ENCODE data around the gene FAM13B. TPM values are rescaled to one million over a fixed set of nuclear protein-coding genes. Genes with fewer than 3 reads are reported as not detected.
"Not testable (repeated sequence)": the region's sequence is repeated elsewhere in the genome, so short reads cannot be mapped to it uniquely, and the experiment has no call there.

Gene FAM13B
- total RNA-seq, 1 donor from 2014 or later = 31.4 TPM

DNA sequence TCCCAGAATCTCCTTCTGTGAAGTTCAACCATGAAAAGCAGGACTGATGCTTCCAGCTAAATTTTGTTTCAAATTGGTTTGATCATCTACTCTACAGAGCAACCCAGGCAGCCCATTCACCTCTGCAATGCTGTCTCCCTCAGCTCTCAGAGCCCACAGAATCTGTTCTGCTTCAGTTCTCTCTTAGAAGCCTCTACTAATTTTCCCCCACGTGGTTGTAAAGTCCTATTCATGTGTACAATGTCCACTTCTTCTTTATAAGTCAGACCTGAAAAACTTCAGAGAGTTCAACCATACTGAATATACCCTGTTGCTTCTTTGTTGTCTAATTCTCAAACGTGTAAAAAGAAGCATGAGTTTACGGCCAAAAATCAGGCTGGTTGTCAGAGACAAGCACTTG is 21.3 kb upstream of the FAM13B start:
- Mint-ChIP-seq H3K4me1 (ENCODE audit: low read depth, unreplicated experiment) (no peaks in the 10 kb centered on the region), H3K27ac (ENCODE audit: unreplicated experiment) (no peak overlapping the region), H3K9me3 (ENCODE audit: unreplicated experiment) (no peaks in the 10 kb centered on the region), H3K27me3 (ENCODE audit: unreplicated experiment) (peaks cover 4% of the 10 kb centered on the region), H3K36me3 (ENCODE audit: unreplicated experiment) (no peaks in the 10 kb centered on the region), H3K4me3 (ENCODE audit: unreplicated experiment) (no peak overlapping the region)
- TF ChIP-seq, protein P1, sequence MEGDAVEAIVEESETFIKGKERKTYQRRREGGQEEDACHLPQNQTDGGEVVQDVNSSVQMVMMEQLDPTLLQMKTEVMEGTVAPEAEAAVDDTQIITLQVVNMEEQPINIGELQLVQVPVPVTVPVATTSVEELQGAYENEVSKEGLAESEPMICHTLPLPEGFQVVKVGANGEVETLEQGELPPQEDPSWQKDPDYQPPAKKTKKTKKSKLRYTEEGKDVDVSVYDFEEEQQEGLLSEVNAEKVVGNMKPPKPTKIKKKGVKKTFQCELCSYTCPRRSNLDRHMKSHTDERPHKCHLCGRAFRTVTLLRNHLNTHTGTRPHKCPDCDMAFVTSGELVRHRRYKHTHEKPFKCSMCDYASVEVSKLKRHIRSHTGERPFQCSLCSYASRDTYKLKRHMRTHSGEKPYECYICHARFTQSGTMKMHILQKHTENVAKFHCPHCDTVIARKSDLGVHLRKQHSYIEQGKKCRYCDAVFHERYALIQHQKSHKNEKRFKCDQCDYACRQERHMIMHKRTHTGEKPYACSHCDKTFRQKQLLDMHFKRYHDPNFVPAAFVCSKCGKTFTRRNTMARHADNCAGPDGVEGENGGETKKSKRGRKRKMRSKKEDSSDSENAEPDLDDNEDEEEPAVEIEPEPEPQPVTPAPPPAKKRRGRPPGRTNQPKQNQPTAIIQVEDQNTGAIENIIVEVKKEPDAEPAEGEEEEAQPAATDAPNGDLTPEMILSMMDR (IDR thresholded peaks at IDR 0.05; ENCODE audit: partially characterized antibody, unreplicated experiment) = no peak
- no peak for DNase-seq

DNA sequence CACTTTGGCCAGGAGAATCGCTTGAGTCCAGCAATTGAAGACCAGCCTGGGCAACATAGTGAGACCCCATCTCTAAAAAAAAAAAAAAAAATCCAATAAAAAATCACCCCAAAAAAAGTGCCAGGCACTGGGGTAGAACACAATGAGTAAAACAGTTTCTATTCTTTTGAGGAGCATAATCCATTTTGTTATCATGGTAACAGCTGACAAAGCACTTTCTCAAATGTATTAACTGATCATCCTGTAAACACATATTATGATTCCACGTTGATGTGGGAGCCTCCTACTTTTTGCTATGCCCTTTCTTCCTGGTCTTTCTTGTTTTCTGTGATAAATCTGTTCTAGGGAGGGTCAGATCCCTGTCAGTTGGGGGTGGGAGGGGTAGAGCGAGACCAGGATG is 20.7 kb upstream of the FAM13B start:
- H3K36me3 Mint-ChIP-seq (ENCODE audit: unreplicated experiment) = no peaks in the 10 kb centered on the region
- H3K4me1 Mint-ChIP-seq (ENCODE audit: low read depth, unreplicated experiment) = no peaks in the 10 kb centered on the region
- TF ChIP-seq, protein P1 (IDR thresholded peaks at IDR 0.05; ENCODE audit: partially characterized antibody, unreplicated experiment) = no peak
- no peaks in the 10 kb centered on the region for H3K9me3 Mint-ChIP-seq (ENCODE audit: unreplicated experiment)
- H3K27me3 Mint-ChIP-seq (ENCODE audit: unreplicated experiment) = peaks cover 4% of the 10 kb centered on the region
- no peak for DNase-seq
- H3K27ac Mint-ChIP-seq (ENCODE audit: unreplicated experiment) = no peak overlapping the region
- no peak overlapping the region for H3K4me3 Mint-ChIP-seq (ENCODE audit: unreplicated experiment)

- not testable (repeated sequence) for H3K27me3 Mint-ChIP-seq (ENCODE audit: unreplicated experiment); H3K4me1 Mint-ChIP-seq (ENCODE audit: low read depth, unreplicated experiment); H3K9me3 Mint-ChIP-seq (ENCODE audit: unreplicated experiment); DNase-seq; H3K27ac Mint-ChIP-seq (ENCODE audit: unreplicated experiment); H3K36me3 Mint-ChIP-seq (ENCODE audit: unreplicated experiment); H3K4me3 Mint-ChIP-seq (ENCODE audit: unreplicated experiment)
These were observed 19.8 kb upstream of the FAM13B start for GRCh38 chr5:138052718-138053117.

DNA sequence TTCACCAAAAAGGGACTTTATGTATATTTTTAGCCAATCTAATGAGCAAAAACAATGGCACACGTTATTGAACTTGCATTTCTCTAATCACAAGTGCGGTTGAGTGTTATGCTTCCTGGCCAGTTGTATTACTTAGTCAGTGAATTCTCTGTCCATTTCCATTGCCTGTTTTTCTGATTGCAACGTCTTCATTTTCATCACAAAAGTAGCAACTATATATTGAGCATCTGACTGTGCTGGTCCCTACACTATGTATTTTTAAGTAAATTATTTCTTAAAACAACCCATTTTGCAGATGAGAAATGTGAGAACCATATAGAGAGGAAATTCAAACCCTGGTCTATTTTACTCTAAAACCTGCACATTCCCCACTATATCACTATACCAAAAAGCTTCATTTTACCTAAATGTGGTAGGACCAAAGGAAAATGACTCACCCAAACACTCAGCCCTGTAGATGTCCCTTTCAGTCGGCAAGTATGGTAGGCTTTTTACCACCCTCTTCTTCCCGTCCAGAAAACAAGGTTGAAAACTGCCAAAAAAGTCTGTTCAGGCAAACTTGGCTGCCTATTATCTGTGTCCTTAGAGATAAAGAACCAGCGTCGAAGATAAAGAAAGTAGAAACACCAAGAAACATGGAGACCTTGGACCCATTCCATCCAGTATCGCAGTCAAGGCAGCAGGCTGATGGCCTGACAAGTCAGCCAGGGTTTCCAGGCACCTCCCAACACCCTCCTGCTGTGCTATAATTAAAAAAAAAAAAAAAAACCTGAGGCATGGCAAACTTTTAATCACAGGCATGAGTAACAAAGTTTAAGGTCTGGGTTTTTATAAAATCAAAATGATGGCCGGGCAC is 18.8 kb upstream of the FAM13B start:
- no peak overlapping the region for H3K27ac Mint-ChIP-seq (ENCODE audit: unreplicated experiment)
- no peak for DNase-seq
- H3K27me3 Mint-ChIP-seq (ENCODE audit: unreplicated experiment) = peaks cover 4% of the 10 kb centered on the region
- H3K4me3 Mint-ChIP-seq (ENCODE audit: unreplicated experiment) = no peak overlapping the region
- H3K9me3 Mint-ChIP-seq (ENCODE audit: unreplicated experiment) = no peaks in the 10 kb centered on the region
- no peaks in the 10 kb centered on the region for H3K36me3 Mint-ChIP-seq (ENCODE audit: unreplicated experiment)
- H3K4me1 Mint-ChIP-seq (ENCODE audit: low read depth, unreplicated experiment) = no peaks in the 10 kb centered on the region
- TF ChIP-seq, protein P1 (IDR thresholded peaks at IDR 0.05; ENCODE audit: partially characterized antibody, unreplicated experiment) = no peak

- H3K4me3 Mint-ChIP-seq (ENCODE audit: unreplicated experiment); H3K9me3 Mint-ChIP-seq (ENCODE audit: unreplicated experiment); H3K27me3 Mint-ChIP-seq (ENCODE audit: unreplicated experiment); H3K27ac Mint-ChIP-seq (ENCODE audit: unreplicated experiment); DNase-seq; H3K4me1 Mint-ChIP-seq (ENCODE audit: low read depth, unreplicated experiment); H3K36me3 Mint-ChIP-seq (ENCODE audit: unreplicated experiment): not testable (repeated sequence)
These were observed 12.4 kb upstream of the FAM13B start for GRCh38 chr5:138045283-138045682.

DNA sequence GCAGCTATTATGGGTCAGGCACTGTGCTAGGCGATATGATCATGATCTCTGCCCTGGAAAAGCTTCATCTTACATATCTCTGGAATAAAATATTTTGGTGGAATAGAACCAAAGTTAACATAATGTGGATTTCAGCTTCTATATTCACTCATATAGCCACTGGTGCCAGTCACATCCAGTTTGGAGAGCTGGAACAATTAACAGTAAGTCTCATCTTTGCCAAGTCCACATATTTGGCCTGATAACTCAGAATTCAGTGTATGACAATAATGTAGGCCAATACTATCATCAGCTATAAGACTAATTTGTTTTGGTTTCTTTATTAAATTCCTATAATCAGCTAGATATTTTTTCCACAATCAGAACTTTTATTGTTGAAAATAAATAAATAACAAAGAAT is 5.9 kb upstream of the FAM13B start:
- H3K36me3 Mint-ChIP-seq (ENCODE audit: unreplicated experiment) = no peaks in the 10 kb centered on the region
- H3K4me1 Mint-ChIP-seq (ENCODE audit: low read depth, unreplicated experiment) = no peaks in the 10 kb centered on the region
- H3K4me3 Mint-ChIP-seq (ENCODE audit: unreplicated experiment) = no peak overlapping the region
- no peaks in the 10 kb centered on the region for H3K9me3 Mint-ChIP-seq (ENCODE audit: unreplicated experiment)
- H3K27me3 Mint-ChIP-seq (ENCODE audit: unreplicated experiment) = no peaks in the 10 kb centered on the region
- TF ChIP-seq, protein P1 (IDR thresholded peaks at IDR 0.05; ENCODE audit: partially characterized antibody, unreplicated experiment) = no peak
- H3K27ac Mint-ChIP-seq (ENCODE audit: unreplicated experiment) = no peak overlapping the region
- DNase-seq = no peak
